ENCODE data around the gene MED16. TPM values are rescaled to one million over a fixed set of nuclear protein-coding genes. Genes with fewer than 3 reads are reported as not detected.
A peak's percentile ranks its signal among the peaks of the same experiment; 100 is the strongest.

MED16 gene
- total and polyA plus RNA-seq, 2 of the 13 experiments (the other 11 are each of a cell fraction or from before 2014, with no cell fraction given), result 13.3 to 14.8 TPM

DNA sequence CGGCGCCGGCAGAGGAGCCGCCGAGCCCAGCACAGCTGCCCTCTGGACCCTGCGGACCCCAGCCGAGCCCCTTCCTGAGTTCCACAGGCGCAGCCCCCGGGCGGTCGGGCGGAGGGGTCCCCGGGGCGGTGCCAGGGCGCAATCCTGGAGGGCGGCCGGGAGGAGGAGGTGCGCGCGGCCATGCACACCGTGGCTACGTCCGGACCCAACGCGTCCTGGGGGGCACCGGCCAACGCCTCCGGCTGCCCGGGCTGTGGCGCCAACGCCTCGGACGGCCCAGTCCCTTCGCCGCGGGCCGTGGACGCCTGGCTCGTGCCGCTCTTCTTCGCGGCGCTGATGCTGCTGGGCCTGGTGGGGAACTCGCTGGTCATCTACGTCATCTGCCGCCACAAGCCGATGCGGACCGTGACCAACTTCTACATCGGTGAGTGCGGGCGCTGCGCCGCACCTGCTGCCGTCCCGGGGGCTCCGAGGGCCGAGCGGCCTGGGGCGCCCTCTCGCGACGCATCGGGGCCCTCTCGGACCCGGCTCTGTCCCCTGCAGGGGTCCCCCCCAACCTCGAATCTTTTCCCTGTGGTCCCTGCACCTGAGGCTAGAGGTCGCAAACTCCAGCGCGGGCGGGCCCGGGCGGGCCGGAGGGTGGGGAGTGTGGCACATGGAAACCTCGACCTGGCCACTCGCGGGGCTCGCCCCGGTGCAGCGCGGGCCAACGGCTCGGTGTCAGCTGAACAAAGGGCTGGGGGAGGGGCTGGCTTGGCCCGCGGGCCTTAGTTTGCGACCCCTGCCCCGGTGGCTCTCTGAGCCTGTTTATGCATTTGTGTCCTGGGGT is 24.6 kb upstream of the MED16 start, which contains the start of gene KISS1R (continued):
- TF ChIP-seq NKX3-1 (CRISPR knock-in tag; IDR thresholded peaks at IDR 0.05), result peak; percentile 35; the same call in 1 of the 2 replicates
- TF ChIP-seq ZNF720 (CRISPR knock-in tag; IDR thresholded peaks at IDR 0.05), result no peak
- TF ChIP-seq, protein P1, sequence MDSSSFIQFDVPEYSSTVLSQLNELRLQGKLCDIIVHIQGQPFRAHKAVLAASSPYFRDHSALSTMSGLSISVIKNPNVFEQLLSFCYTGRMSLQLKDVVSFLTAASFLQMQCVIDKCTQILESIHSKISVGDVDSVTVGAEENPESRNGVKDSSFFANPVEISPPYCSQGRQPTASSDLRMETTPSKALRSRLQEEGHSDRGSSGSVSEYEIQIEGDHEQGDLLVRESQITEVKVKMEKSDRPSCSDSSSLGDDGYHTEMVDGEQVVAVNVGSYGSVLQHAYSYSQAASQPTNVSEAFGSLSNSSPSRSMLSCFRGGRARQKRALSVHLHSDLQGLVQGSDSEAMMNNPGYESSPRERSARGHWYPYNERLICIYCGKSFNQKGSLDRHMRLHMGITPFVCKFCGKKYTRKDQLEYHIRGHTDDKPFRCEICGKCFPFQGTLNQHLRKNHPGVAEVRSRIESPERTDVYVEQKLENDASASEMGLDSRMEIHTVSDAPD (CRISPR knock-in tag; IDR thresholded peaks at IDR 0.05), result 0 out of 2 replicates have a peak, but pooled peaks have one; percentile 58
- no peak for TF ChIP-seq ZNF781 (CRISPR knock-in tag; IDR thresholded peaks at IDR 0.05; ENCODE audit: borderline replicate concordance, not compliant biosample characterization)
- no peak; the same call in 1 of the 2 replicates for TF ChIP-seq ZNF160 (CRISPR knock-in tag; IDR thresholded peaks at IDR 0.05)
- TF ChIP-seq NCOR1 (IDR thresholded peaks at IDR 0.05; ENCODE audit: borderline replicate concordance, low read length), result no peak; the same call in 1 of the 2 replicates
- peak; percentile 36; the same call in 1 of the 2 replicates for TF ChIP-seq FOXK1 (CRISPR knock-in tag; IDR thresholded peaks at IDR 0.05; ENCODE audit: borderline replicate concordance, low read depth)
- no peak for TF ChIP-seq STAT5B (CRISPR knock-in tag; IDR thresholded peaks at IDR 0.05)
- TF ChIP-seq MAF1 (CRISPR knock-in tag; IDR thresholded peaks at IDR 0.05; ENCODE audit: borderline replicate concordance), result no peak
- TF ChIP-seq, protein P2, sequence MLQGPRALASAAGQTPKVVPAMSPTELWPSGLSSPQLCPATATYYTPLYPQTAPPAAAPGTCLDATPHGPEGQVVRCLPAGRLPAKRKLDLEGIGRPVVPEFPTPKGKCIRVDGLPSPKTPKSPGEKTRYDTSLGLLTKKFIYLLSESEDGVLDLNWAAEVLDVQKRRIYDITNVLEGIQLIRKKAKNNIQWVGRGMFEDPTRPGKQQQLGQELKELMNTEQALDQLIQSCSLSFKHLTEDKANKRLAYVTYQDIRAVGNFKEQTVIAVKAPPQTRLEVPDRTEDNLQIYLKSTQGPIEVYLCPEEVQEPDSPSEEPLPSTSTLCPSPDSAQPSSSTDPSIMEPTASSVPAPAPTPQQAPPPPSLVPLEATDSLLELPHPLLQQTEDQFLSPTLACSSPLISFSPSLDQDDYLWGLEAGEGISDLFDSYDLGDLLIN (CRISPR knock-in tag; IDR thresholded peaks at IDR 0.05; ENCODE audit: borderline replicate concordance), result peak; percentile 87; the same call in 1 of the 2 replicates
- TF ChIP-seq, protein P3, sequence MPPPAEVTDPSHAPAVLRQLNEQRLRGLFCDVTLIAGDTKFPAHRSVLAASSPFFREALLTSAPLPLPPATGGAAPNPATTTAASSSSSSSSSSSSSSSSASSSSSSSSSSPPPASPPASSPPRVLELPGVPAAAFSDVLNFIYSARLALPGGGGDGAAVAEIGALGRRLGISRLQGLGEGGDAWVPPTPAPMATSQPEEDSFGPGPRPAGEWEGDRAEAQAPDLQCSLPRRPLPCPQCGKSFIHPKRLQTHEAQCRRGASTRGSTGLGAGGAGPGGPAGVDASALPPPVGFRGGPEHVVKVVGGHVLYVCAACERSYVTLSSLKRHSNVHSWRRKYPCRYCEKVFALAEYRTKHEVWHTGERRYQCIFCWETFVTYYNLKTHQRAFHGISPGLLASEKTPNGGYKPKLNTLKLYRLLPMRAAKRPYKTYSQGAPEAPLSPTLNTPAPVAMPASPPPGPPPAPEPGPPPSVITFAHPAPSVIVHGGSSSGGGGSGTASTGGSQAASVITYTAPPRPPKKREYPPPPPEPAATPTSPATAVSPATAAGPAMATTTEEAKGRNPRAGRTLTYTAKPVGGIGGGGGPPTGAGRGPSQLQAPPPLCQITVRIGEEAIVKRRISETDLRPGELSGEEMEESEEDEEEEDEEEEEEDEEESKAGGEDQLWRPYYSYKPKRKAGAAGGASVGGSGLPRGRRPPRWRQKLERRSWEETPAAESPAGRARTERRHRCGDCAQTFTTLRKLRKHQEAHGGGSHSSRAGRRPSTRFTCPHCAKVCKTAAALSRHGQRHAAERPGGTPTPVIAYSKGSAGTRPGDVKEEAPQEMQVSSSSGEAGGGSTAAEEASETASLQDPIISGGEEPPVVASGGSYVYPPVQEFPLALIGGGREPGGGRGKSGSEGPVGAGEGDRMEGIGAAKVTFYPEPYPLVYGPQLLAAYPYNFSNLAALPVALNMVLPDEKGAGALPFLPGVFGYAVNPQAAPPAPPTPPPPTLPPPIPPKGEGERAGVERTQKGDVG (CRISPR knock-in tag; IDR thresholded peaks at IDR 0.05; ENCODE audit: borderline replicate concordance), result no peak
- no peak for TF ChIP-seq MIXL1 (CRISPR knock-in tag; IDR thresholded peaks at IDR 0.05)
- peak; percentile 91 for TF ChIP-seq ZBTB7A (CRISPR knock-in tag; IDR thresholded peaks at IDR 0.05)
- TF ChIP-seq RBFOX2 (IDR thresholded peaks at IDR 0.05; ENCODE audit: low read depth, low read length), result peak; percentile 41; the same call in 1 of the 2 replicates
- peak; percentile 73; the same call in 1 of the 2 replicates for TF ChIP-seq CHD4 (IDR thresholded peaks at IDR 0.05; ENCODE audit: borderline replicate concordance, low read length)
- TF ChIP-seq ZNF569 (CRISPR knock-in tag; IDR thresholded peaks at IDR 0.05; ENCODE audit: borderline replicate concordance), result no peak
- TF ChIP-seq GATAD2A (CRISPR knock-in tag; IDR thresholded peaks at IDR 0.05), result peak; percentile 59
- TF ChIP-seq, protein P4, sequence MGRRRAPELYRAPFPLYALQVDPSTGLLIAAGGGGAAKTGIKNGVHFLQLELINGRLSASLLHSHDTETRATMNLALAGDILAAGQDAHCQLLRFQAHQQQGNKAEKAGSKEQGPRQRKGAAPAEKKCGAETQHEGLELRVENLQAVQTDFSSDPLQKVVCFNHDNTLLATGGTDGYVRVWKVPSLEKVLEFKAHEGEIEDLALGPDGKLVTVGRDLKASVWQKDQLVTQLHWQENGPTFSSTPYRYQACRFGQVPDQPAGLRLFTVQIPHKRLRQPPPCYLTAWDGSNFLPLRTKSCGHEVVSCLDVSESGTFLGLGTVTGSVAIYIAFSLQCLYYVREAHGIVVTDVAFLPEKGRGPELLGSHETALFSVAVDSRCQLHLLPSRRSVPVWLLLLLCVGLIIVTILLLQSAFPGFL (CRISPR knock-in tag; IDR thresholded peaks at IDR 0.05), result no peak
- TF ChIP-seq SNAI1 (CRISPR knock-in tag; IDR thresholded peaks at IDR 0.05; ENCODE audit: borderline replicate concordance), result no peak; the same call in 1 of the 2 replicates
- TF ChIP-seq, protein P5, sequence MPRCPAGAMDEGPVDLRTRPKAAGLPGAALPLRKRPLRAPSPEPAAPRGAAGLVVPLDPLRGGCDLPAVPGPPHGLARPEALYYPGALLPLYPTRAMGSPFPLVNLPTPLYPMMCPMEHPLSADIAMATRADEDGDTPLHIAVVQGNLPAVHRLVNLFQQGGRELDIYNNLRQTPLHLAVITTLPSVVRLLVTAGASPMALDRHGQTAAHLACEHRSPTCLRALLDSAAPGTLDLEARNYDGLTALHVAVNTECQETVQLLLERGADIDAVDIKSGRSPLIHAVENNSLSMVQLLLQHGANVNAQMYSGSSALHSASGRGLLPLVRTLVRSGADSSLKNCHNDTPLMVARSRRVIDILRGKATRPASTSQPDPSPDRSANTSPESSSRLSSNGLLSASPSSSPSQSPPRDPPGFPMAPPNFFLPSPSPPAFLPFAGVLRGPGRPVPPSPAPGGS (CRISPR knock-in tag; IDR thresholded peaks at IDR 0.05), result no peak
